HEK293 (cell line): ENCODE results near the gene M6PR.

Source experiments
- BCL11A ChIP-seq: fragments of 450-650 bp; formaldehyde crosslinking; IDR thresholded peaks from 2 replicates; pipeline ENCODE4 v1.5.1; 2016; ENCODE audit warnings: low read depth, missing biosample characterization, missing genetic modification characterization
- GLIS2 ChIP-seq: fragments of 450-650 bp; formaldehyde crosslinking; IDR thresholded peaks from 2 replicates; pipeline ENCODE4 v1.5.1; 2016; ENCODE audit warnings: missing biosample characterization, missing genetic modification characterization
- HOXA7 ChIP-seq: sonication (generic); formaldehyde crosslinking; IDR thresholded peaks from 2 replicates; pipeline ENCODE4 v1.8.1; 2022; ENCODE audit warnings: missing genetic modification reagents, borderline replicate concordance
- KLF17 ChIP-seq: fragments of 450-650 bp; formaldehyde crosslinking; IDR thresholded peaks from 2 replicates; pipeline ENCODE4 v1.5.1; 2016; ENCODE audit warnings: missing biosample characterization, missing genetic modification characterization
- PATZ1 ChIP-seq: fragments of 450-650 bp; formaldehyde crosslinking; IDR thresholded peaks from 2 replicates; pipeline ENCODE4 v1.5.1; 2016; ENCODE audit warnings: missing biosample characterization, missing genetic modification characterization
- PRDM10 ChIP-seq: fragments of 450-650 bp; formaldehyde crosslinking; IDR thresholded peaks from 2 replicates; pipeline ENCODE4 v1.5.1; 2016; ENCODE audit warnings: missing biosample characterization, missing genetic modification characterization
- PRDM6 ChIP-seq: fragments of 450-650 bp; formaldehyde crosslinking; IDR thresholded peaks from 2 replicates; pipeline ENCODE4 v1.5.1; 2017; ENCODE audit warnings: missing biosample characterization, missing genetic modification characterization
- REPIN1 ChIP-seq: fragments of 450-650 bp; formaldehyde crosslinking; IDR thresholded peaks from 2 replicates; pipeline ENCODE4 v1.5.1; 2017; ENCODE audit warnings: missing biosample characterization, missing genetic modification characterization, low read depth
- SALL2 ChIP-seq: fragments of 450-650 bp; formaldehyde crosslinking; IDR thresholded peaks from 2 replicates; pipeline ENCODE4 v1.5.0; 2017; ENCODE audit warnings: missing biosample characterization, mild to moderate bottlenecking, missing genetic modification characterization, borderline replicate concordance
- WT1 ChIP-seq: fragments of 450-650 bp; formaldehyde crosslinking; IDR thresholded peaks from 2 replicates; pipeline ENCODE4 v1.5.1; 2016; ENCODE audit warnings: missing biosample characterization, missing genetic modification characterization
- ZBTB11 ChIP-seq: fragments of 450-650 bp; formaldehyde crosslinking; conservative IDR thresholded peaks from 2 replicates; pipeline ENCODE4 v1.5.1; 2016; ENCODE audit warnings: low read depth, missing biosample characterization, missing genetic modification characterization
- ZNF10 ChIP-seq: fragments of 450-650 bp; formaldehyde crosslinking; IDR thresholded peaks from 2 replicates; pipeline ENCODE4 v1.5.1; 2017; ENCODE audit warnings: missing biosample characterization, missing genetic modification characterization
- ZNF2 ChIP-seq: fragments of 450-650 bp; formaldehyde crosslinking; IDR thresholded peaks from 2 replicates; pipeline ENCODE4 v1.5.1; 2016; ENCODE audit warnings: missing biosample characterization, missing genetic modification characterization
- ZNF221 ChIP-seq: fragments of 450-650 bp; formaldehyde crosslinking; IDR thresholded peaks from 2 replicates; pipeline ENCODE4 v1.5.1; 2017; ENCODE audit warnings: missing biosample characterization, missing genetic modification characterization, borderline replicate concordance
- ZNF266 ChIP-seq: fragments of 450-650 bp; formaldehyde crosslinking; IDR thresholded peaks from 2 replicates; pipeline ENCODE4 v1.5.1; 2016; ENCODE audit warnings: missing biosample characterization, missing genetic modification characterization, low read depth
- ZNF311 ChIP-seq: fragments of 450-650 bp; formaldehyde crosslinking; IDR thresholded peaks from 2 replicates; pipeline ENCODE4 v1.5.1; 2017; ENCODE audit warnings: missing biosample characterization, missing genetic modification characterization, borderline replicate concordance
- ZNF324 ChIP-seq: fragments of 450-650 bp; formaldehyde crosslinking; IDR thresholded peaks from 2 replicates; pipeline ENCODE4 v1.5.1; 2016; ENCODE audit warnings: missing biosample characterization, missing genetic modification characterization
- ZNF426 ChIP-seq: fragments of 450-650 bp; formaldehyde crosslinking; IDR thresholded peaks from 2 replicates; pipeline ENCODE4 v1.5.1; 2017; ENCODE audit warnings: missing biosample characterization, missing genetic modification characterization, mild to moderate bottlenecking, inconsistent platforms, moderate library complexity
- ZNF433 ChIP-seq: fragments of 450-650 bp; formaldehyde crosslinking; IDR thresholded peaks from 2 replicates; pipeline ENCODE4 v1.5.1; 2016; ENCODE audit warnings: missing biosample characterization, missing genetic modification characterization, low read depth
- ZNF571 ChIP-seq: fragments of 450-650 bp; formaldehyde crosslinking; IDR thresholded peaks from 2 replicates; pipeline ENCODE4 v1.5.0; 2017; ENCODE audit warnings: missing biosample characterization, missing genetic modification characterization
- ZNF596 ChIP-seq: fragments of 450-650 bp; IDR thresholded peaks from 2 replicates; pipeline ENCODE4 v1.5.0; 2018; ENCODE audit warnings: missing biosample characterization, mild to moderate bottlenecking, missing genetic modification characterization, moderate library complexity
- ZNF704 ChIP-seq: fragments of 450-650 bp; formaldehyde crosslinking; IDR thresholded peaks from 2 replicates; pipeline ENCODE4 v1.5.1; 2016; ENCODE audit warnings: missing biosample characterization, missing genetic modification characterization
- ZNF768 ChIP-seq: fragments of 450-650 bp; formaldehyde crosslinking; IDR thresholded peaks from 2 replicates; pipeline ENCODE4 v1.5.1; 2018; ENCODE audit warnings: missing biosample characterization, mild to moderate bottlenecking, missing genetic modification characterization
- ZNF776 ChIP-seq: fragments of 450-650 bp; formaldehyde crosslinking; IDR thresholded peaks from 2 replicates; pipeline ENCODE4 v1.5.0; 2017; ENCODE audit warnings: missing biosample characterization, missing genetic modification characterization, borderline replicate concordance
- ZNF777 ChIP-seq: fragments of 450-650 bp; formaldehyde crosslinking; IDR thresholded peaks from 2 replicates; pipeline ENCODE4 v1.5.1; 2017; ENCODE audit warnings: missing biosample characterization, missing genetic modification characterization, borderline replicate concordance
- ZNF791 ChIP-seq: fragments of 450-650 bp; formaldehyde crosslinking; IDR thresholded peaks from 2 replicates; pipeline ENCODE4 v1.5.1; 2016; ENCODE audit warnings: missing biosample characterization, missing genetic modification characterization

Gene M6PR

GRCh38 chr12:8914716-8915526 is 34.5 kb downstream of the M6PR start (continued):
- peak; percentile 98 for TF ChIP-seq PRDM10 (tag by site-specific recombination)
- TF ChIP-seq GLIS2, result peak; percentile 76
- TF ChIP-seq ZNF596 (tag by site-specific recombination), result no peak
- TF ChIP-seq ZNF433, result no peak
- peak; percentile 61 for TF ChIP-seq PATZ1 (tag by site-specific recombination)
- no peak for TF ChIP-seq ZNF324 (tag by site-specific recombination)
- no peak for TF ChIP-seq BCL11A (tag by site-specific recombination)
- no peak for TF ChIP-seq ZNF426 (tag by site-specific recombination)
- TF ChIP-seq ZNF2 (tag by site-specific recombination), result no peak; the same call in 1 of the 2 replicates
- no peak for TF ChIP-seq ZNF704 (tag by site-specific recombination)
- TF ChIP-seq KLF17 (tag by site-specific recombination), result no peak
- TF ChIP-seq ZNF311 (tag by site-specific recombination), result no peak
- no peak for TF ChIP-seq ZNF571 (tag by site-specific recombination)
- no peak for TF ChIP-seq ZNF777
- no peak for TF ChIP-seq ZNF221 (tag by site-specific recombination)
- TF ChIP-seq ZNF791 (tag by site-specific recombination), result no peak
- TF ChIP-seq ZNF266 (tag by site-specific recombination), result no peak
- TF ChIP-seq ZBTB11 (tag by site-specific recombination), result peak; percentile 93
- no peak for TF ChIP-seq HOXA7 (CRISPR knock-in tag)
- TF ChIP-seq ZNF768, result no peak
- TF ChIP-seq ZNF10 (tag by site-specific recombination), result no peak; the same call in 1 of the 2 replicates
- TF ChIP-seq WT1, result no peak
- no peak for TF ChIP-seq REPIN1
- no peak for TF ChIP-seq ZNF776 (tag by site-specific recombination)
- TF ChIP-seq SALL2 (tag by site-specific recombination), result no peak
- no peak for TF ChIP-seq PRDM6 (tag by site-specific recombination)
